ENCODE results near the gene ATP2A1. TPM values are rescaled to one million over a fixed set of nuclear protein-coding genes. Genes with fewer than 3 reads are reported as not detected.
"Not testable (repeated sequence)": the region's sequence is repeated elsewhere in the genome, so short reads cannot be mapped to it uniquely, and the experiment has no call there.

The ATP2A1 gene
- polyA plus RNA-seq, 1 donor (not counting 4 experiments of a cell fraction or from before 2014, with no cell fraction given): 0.12 TPM

GRCh38 chr16:28886945-28887344, 8.7 kb downstream of the ATP2A1 start:
- DNase-seq (ENCODE audit: low read depth, low spot score): no peak
- Histone ChIP-seq H3K36me3 (ENCODE audit: control insufficient read depth in 2 of 2, extremely low read depth in 1 of 2, insufficient read depth in 2 of 2, low read length in 2 of 2) (no peaks in the 10 kb centered on the region), H3K9me3 (ENCODE audit: control insufficient read depth, low read depth, low read length) (no peaks in the 10 kb centered on the region), H3K79me2 (ENCODE audit: control insufficient read depth, insufficient read depth, low read length) (no peaks in the 10 kb centered on the region), H3K4me1 (ENCODE audit: control insufficient read depth, extremely low read depth, insufficient read depth, low read length) (no peaks in the 10 kb centered on the region), H3K9me1 (ENCODE audit: control insufficient read depth, extremely low read depth, insufficient read depth, low read length) (no peaks in the 10 kb centered on the region), H3K9ac (ENCODE audit: control insufficient read depth, extremely low read depth, insufficient read depth, low read length) (no peak overlapping the region), H2AFZ (ENCODE audit: control insufficient read depth, low read length) (no peak overlapping the region), H3K4me3 (ENCODE audit: control insufficient read depth in 2 of 3, extremely low read depth in 1 of 3, insufficient read depth in 2 of 3, low read depth in 1 of 3, low read length in 3 of 3) (no peak overlapping the region), H3K27ac (ENCODE audit: control insufficient read depth, insufficient read depth, low read length) (no peak overlapping the region), H3K27me3 (ENCODE audit: control insufficient read depth, extremely low read depth, insufficient read depth, low read length) (peaks cover 16% of the 10 kb centered on the region), H4K20me1 (ENCODE audit: control insufficient read depth, extremely low read depth, insufficient read depth, low read length) (no peaks in the 10 kb centered on the region), H3K4me2 (ENCODE audit: control insufficient read depth, extremely low read depth, insufficient read depth, low read depth, low read length) (no peak overlapping the region)
- dilution Hi-C loops (cut with MboI; ENCODE audit: extremely low pct_ligation_motif_present, low sequenced_read_pairs): no loop called here
- TF ChIP-seq, protein P1, sequence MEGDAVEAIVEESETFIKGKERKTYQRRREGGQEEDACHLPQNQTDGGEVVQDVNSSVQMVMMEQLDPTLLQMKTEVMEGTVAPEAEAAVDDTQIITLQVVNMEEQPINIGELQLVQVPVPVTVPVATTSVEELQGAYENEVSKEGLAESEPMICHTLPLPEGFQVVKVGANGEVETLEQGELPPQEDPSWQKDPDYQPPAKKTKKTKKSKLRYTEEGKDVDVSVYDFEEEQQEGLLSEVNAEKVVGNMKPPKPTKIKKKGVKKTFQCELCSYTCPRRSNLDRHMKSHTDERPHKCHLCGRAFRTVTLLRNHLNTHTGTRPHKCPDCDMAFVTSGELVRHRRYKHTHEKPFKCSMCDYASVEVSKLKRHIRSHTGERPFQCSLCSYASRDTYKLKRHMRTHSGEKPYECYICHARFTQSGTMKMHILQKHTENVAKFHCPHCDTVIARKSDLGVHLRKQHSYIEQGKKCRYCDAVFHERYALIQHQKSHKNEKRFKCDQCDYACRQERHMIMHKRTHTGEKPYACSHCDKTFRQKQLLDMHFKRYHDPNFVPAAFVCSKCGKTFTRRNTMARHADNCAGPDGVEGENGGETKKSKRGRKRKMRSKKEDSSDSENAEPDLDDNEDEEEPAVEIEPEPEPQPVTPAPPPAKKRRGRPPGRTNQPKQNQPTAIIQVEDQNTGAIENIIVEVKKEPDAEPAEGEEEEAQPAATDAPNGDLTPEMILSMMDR (optimal IDR thresholded peaks at IDR 0.05 in 1 of 3, IDR thresholded peaks at IDR 0.05 in 1 of 3, conservative IDR thresholded peaks at IDR 0.05 in 1 of 3; ENCODE audit: extremely low read depth in 1 of 3, insufficient read depth in 2 of 3, low read length in 3 of 3): no peak
- no peak for TF ChIP-seq EZH2 (IDR thresholded peaks at IDR 0.05; ENCODE audit: low read length)
- FAIRE-seq: no peak

GRCh38 chr16:28890355-28890754, 12.1 kb downstream of the ATP2A1 start:
- H3K36me3 ChIP-seq (ENCODE audit: control insufficient read depth in 2 of 2, extremely low read depth in 1 of 2, insufficient read depth in 2 of 2, low read length in 2 of 2); H3K27me3 ChIP-seq (ENCODE audit: control insufficient read depth, extremely low read depth, insufficient read depth, low read length); dilution Hi-C loops (cut with MboI; ENCODE audit: extremely low pct_ligation_motif_present, low sequenced_read_pairs); FAIRE-seq; H3K27ac ChIP-seq (ENCODE audit: control insufficient read depth, insufficient read depth, low read length); H3K4me1 ChIP-seq (ENCODE audit: control insufficient read depth, extremely low read depth, insufficient read depth, low read length); H4K20me1 ChIP-seq (ENCODE audit: control insufficient read depth, extremely low read depth, insufficient read depth, low read length); H3K4me3 ChIP-seq (ENCODE audit: control insufficient read depth in 2 of 3, extremely low read depth in 1 of 3, insufficient read depth in 2 of 3, low read depth in 1 of 3, low read length in 3 of 3); H3K9me1 ChIP-seq (ENCODE audit: control insufficient read depth, extremely low read depth, insufficient read depth, low read length); H3K4me2 ChIP-seq (ENCODE audit: control insufficient read depth, extremely low read depth, insufficient read depth, low read depth, low read length); H2AFZ ChIP-seq (ENCODE audit: control insufficient read depth, low read length); H3K9ac ChIP-seq (ENCODE audit: control insufficient read depth, extremely low read depth, insufficient read depth, low read length); H3K79me2 ChIP-seq (ENCODE audit: control insufficient read depth, insufficient read depth, low read length); H3K9me3 ChIP-seq (ENCODE audit: control insufficient read depth, low read depth, low read length); DNase-seq (ENCODE audit: low read depth, low spot score): not testable (repeated sequence)
